HFFc6 (cell line): Measurements from ENCODE around the gene DUSP8. TPM values are rescaled to one million over a fixed set of nuclear protein-coding genes. Genes with fewer than 3 reads are reported as not detected.
A peak's percentile ranks its signal among the peaks of the same experiment; 100 is the strongest.

Source experiments
- DNase-seq: peaks from one replicate; pipeline ENCODE4 v3.0.0-alpha.2; 2018
- H3K27ac Mint-ChIP-seq: 2 replicates; pipeline ENCODE4 v1.8.0; 2020; ENCODE audit warnings: mild to moderate bottlenecking, mixed read lengths
- H3K27me3 Mint-ChIP-seq: 2 replicates; pipeline ENCODE4 v1.8.0; 2021; ENCODE audit warnings: mild to moderate bottlenecking, moderate library complexity, mixed read lengths; ENCODE audit not compliant: insufficient read depth
- H3K36me3 Mint-ChIP-seq: 2 replicates; pipeline ENCODE4 v1.8.0; 2021; ENCODE audit warnings: low read depth, mixed read lengths
- H3K4me1 Mint-ChIP-seq: 2 replicates; pipeline ENCODE4 v1.8.0; 2020; ENCODE audit warnings: low read depth, mixed read lengths
- H3K4me3 Mint-ChIP-seq: 2 replicates; pipeline ENCODE4 v1.8.0; 2020; ENCODE audit warnings: mild to moderate bottlenecking, moderate library complexity, mixed read lengths
- H3K9me3 Mint-ChIP-seq: 2 replicates; pipeline ENCODE4 v1.8.0; 2020; ENCODE audit warnings: mild to moderate bottlenecking, mixed read lengths
- total RNA-seq, 6 experiments: library from RNA; stranded (reverse); fragmentation: NEBNext Ultra II Directional; extraction: Animal tissue kit (Norgen Biotek cat#: 25700); gene quantifications; 2 replicates in 1 of 6; 3 replicates in 5 of 6; pipeline ENCODE4 v1.2.3, GENCODE V29; 2021
- TF ChIP-seq, protein P1 (sequence below): fragments of 200-600 bp; sonication (generic); IDR thresholded peaks from 2 replicates; pipeline ENCODE4 v1.5.0; 2021; ENCODE audit warnings: antibody characterized with exemption, mild to moderate bottlenecking

Gene DUSP8
- total RNA-seq, 6 experiments from 2014 or later, result 0.38 to 1.6 (median 0.81) TPM

DNA sequence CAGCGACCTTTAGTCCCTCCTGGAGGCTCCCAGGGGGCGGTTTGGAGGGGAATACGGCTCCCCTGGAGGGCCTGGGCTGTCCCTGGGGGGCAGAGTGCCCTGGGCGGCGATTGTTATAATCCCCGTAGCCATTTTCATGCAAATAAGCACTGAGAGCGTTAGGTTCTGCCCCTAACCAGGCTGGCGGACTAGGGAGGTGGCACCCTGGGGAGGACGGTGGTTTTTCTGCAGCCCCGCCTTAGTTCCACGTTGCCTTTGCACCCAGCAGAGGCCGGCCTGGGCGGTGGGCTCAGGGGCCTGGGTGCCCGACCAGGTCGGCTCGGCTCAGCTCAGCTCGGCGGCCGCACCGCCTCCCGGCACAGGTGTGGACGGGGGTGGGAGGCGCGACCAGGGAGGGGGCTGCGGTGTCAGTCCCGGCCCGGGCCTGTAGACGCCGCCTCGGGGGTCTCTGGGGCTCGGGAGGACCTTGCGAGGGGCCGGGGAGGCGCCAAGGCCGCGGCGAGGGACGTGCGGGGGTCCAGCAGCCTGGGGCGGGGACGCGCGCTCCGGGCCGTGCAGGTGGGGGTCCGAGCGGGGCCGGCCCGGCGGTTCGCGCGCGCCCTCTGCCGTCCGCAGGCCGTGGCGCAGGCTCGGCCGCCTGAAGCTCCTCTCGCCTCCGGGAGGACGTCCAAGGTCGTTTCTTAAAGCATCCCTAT lies 2.3 kb upstream of the DUSP8 start:
- H3K4me1 Mint-ChIP-seq, result no peaks in the 10 kb centered on the region
- H3K27ac Mint-ChIP-seq, result no peak overlapping the region
- H3K36me3 Mint-ChIP-seq, result peaks cover 10% of the 10 kb centered on the region
- TF ChIP-seq, protein P1, sequence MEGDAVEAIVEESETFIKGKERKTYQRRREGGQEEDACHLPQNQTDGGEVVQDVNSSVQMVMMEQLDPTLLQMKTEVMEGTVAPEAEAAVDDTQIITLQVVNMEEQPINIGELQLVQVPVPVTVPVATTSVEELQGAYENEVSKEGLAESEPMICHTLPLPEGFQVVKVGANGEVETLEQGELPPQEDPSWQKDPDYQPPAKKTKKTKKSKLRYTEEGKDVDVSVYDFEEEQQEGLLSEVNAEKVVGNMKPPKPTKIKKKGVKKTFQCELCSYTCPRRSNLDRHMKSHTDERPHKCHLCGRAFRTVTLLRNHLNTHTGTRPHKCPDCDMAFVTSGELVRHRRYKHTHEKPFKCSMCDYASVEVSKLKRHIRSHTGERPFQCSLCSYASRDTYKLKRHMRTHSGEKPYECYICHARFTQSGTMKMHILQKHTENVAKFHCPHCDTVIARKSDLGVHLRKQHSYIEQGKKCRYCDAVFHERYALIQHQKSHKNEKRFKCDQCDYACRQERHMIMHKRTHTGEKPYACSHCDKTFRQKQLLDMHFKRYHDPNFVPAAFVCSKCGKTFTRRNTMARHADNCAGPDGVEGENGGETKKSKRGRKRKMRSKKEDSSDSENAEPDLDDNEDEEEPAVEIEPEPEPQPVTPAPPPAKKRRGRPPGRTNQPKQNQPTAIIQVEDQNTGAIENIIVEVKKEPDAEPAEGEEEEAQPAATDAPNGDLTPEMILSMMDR, result peak; percentile 84
- H3K27me3 Mint-ChIP-seq, result peaks cover 20% of the 10 kb centered on the region
- H3K9me3 Mint-ChIP-seq, result peaks cover 12% of the 10 kb centered on the region
- DNase-seq, result no peak
- no peak overlapping the region for H3K4me3 Mint-ChIP-seq

DNA sequence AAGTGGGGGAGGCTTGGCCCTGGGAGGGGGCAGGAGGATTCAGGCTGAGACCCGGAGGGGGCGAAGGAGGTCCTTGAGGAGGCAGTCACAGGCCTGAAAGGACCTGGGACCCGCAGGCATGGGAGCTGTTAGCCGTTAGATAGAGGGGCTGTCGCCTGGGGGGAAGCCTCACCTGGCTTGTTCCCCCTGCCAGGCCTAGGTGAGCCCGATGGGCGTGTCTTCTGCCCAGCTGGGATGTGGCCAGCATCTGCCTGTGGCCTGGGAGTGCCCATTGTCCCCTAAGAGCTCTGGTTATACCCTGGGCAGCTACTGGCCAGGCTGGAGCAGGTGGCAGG lies 1.8 kb upstream of the DUSP8 start:
- H3K27ac Mint-ChIP-seq, result no peak overlapping the region
- peaks cover 8% of the 10 kb centered on the region for H3K36me3 Mint-ChIP-seq
- DNase-seq, result no peak
- peaks cover 15% of the 10 kb centered on the region for H3K27me3 Mint-ChIP-seq
- no peaks in the 10 kb centered on the region for H3K4me1 Mint-ChIP-seq
- TF ChIP-seq, protein P1, result no peak
- H3K4me3 Mint-ChIP-seq, result no peak overlapping the region
- peaks cover 9% of the 10 kb centered on the region for H3K9me3 Mint-ChIP-seq

DNA sequence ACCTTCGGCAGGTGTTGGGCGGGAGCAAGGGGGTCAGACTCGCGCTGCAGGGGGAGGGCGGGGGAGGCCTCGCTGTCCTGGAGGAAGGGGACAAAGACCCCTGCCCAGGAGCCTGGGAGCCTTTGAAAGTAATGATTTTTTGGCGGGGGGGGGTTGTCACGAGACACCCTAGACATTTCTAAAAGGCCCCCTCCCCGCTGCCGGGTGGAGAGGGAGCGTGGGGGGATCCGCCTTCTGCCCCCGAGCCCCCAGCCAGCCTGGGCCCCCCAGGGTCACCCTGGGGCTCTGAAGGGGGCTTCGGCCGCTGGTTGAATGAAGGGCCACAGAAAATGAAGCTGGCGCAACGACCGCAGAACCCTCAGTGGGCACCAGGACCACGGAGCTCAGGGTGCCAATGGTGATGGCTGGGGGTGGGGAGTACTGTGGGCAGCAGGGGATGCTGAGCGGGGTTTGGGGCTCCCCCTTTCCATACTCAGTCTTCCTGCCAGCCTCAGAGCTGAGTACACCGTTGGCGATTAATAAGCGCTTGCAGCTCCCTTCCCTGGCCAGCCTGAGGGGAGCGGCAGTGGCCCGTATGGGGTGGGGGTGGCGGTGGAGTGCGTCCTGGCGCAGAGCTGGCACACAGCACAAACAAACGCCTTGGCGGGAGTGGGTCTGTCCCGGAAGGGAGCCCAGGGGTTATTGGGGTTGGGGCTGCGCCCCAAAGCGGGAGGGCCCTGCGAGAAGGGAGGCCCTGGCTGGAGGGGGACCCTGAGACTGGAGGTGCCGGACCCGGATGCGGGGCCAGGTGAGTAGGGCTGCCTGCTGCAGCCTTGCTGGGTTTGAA lies 1.2 kb upstream of the DUSP8 start:
- no peaks in the 10 kb centered on the region for H3K4me1 Mint-ChIP-seq
- peaks cover 3% of the 10 kb centered on the region for H3K9me3 Mint-ChIP-seq
- H3K27me3 Mint-ChIP-seq, result peaks cover 14% of the 10 kb centered on the region
- H3K36me3 Mint-ChIP-seq, result peaks cover 3% of the 10 kb centered on the region
- TF ChIP-seq, protein P1, result no peak
- no peak overlapping the region for H3K27ac Mint-ChIP-seq
- DNase-seq, result no peak
- no peak overlapping the region for H3K4me3 Mint-ChIP-seq

DNA sequence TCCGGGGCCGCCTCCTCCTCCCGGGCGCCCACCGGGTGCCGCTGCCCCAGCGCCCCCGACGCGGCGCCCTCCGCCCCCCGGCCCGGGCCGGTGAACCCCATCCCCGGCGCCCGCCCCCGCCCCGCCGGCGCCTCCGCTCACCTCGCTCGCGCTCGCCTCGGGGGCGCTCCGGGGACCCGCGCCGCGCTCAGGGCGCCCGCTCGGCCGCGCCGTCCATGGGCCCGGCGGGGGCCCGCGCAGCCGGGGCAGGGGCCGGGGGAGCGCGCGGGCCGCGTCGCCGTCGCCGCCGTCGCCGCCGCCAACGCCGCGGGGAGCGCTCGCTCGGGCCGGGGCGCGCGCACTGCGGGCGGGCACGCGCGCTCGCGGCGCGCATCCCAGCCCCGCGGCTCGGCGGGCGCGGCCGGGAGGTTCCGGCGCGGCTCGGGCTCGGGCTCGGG lies 293 bp downstream of the DUSP8 start:
- Mint-ChIP-seq H3K27me3 (peaks cover 15% of the 10 kb centered on the region), H3K27ac (no peak overlapping the region), H3K9me3 (no peaks in the 10 kb centered on the region), H3K4me3 (no peak overlapping the region), H3K4me1 (no peaks in the 10 kb centered on the region), H3K36me3 (no peaks in the 10 kb centered on the region)
- TF ChIP-seq, protein P1, result no peak
- no peak for DNase-seq

DNA sequence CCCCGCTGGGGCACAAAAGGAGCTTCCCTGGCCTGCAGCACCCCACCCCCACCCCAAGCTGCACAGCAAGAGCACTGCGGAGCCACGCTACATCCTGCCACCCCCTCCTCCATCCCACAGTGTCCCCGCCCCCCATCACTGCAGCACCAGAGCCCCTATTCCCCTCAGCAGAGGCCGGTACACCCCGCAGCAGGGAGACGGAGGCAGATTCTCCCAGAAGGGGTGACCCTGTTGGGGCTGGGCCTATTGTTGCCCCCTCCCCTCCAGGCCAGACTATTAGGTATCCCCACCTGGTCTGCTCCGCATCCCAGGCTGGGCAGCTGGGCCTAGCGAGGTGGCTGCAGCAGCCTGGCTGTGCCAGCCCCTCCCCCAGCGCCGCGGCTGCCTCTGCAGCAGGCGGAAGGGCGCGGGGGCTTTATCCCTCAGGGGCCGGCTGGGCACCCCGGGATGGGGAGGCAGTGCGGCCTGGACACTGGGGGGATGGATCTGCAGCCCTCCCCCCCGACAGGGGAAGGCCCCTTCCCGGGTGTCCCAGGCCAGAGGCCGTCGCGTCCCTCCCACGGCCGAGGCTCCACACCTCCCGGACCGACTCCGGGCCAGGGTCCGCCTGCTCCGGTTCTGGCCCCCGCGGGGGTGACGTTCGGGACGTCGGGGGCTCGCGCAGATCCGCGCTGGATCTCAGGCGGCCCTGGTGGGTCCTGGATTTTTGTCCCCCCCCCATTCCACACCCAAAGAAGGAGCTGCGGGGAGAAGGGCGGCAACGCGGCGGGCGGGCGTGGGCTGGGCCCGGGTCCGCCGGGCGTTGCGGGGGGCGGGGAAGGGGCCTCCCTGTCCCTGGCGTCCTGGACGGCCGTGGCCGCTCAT lies 943 bp downstream of the DUSP8 start:
- Mint-ChIP-seq H3K27ac (no peak overlapping the region), H3K9me3 (no peaks in the 10 kb centered on the region), H3K4me3 (no peak overlapping the region), H3K27me3 (peaks cover 10% of the 10 kb centered on the region), H3K36me3 (no peaks in the 10 kb centered on the region), H3K4me1 (no peaks in the 10 kb centered on the region)
- DNase-seq, result no peak
- TF ChIP-seq, protein P1, result no peak
